Measurements from ENCODE around the gene C2CD2.

Gene C2CD2

GRCh38 chr21:41916888-41917433 is 36.9 kb downstream of the C2CD2 start:
- TF ChIP-seq CTCF (IDR thresholded peaks at IDR 0.05) = no peak
- no peak for DNase-seq
- Mint-ChIP-seq H3K9me3 (no peaks in the 10 kb centered on the region), H3K4me1 (peaks cover 9% of the 10 kb centered on the region), H3K4me3 (no peak overlapping the region), H3K27ac (no peak overlapping the region), H3K36me3 (ENCODE audit: low read depth) (peaks cover 39% of the 10 kb centered on the region), H3K27me3 (ENCODE audit: low read depth, poor library complexity) (peaks cover 12% of the 10 kb centered on the region)

- Mint-ChIP-seq H3K4me1 (no peaks in the 10 kb centered on the region), H3K27ac (no peak overlapping the region), H3K4me3 (no peak overlapping the region), H3K27me3 (ENCODE audit: low read depth, poor library complexity) (peaks cover 12% of the 10 kb centered on the region), H3K36me3 (ENCODE audit: low read depth) (peaks cover 57% of the 10 kb centered on the region), H3K9me3 (no peaks in the 10 kb centered on the region)
- no peak for DNase-seq
- TF ChIP-seq CTCF (IDR thresholded peaks at IDR 0.05) = no peak
Measured at GRCh38 chr21:41914965-41915364, 38.9 kb downstream of the C2CD2 start.

GRCh38 chr21:41914358-41914757 is 39.5 kb downstream of the C2CD2 start:
- Mint-ChIP-seq H3K27ac (no peak overlapping the region), H3K27me3 (ENCODE audit: low read depth, poor library complexity) (peaks cover 7% of the 10 kb centered on the region), H3K4me1 (peaks cover 3% of the 10 kb centered on the region), H3K4me3 (no peak overlapping the region), H3K36me3 (ENCODE audit: low read depth) (peaks cover 64% of the 10 kb centered on the region), H3K9me3 (no peaks in the 10 kb centered on the region)
- no peak for DNase-seq
- no peak for TF ChIP-seq CTCF (IDR thresholded peaks at IDR 0.05)

- TF ChIP-seq CTCF (IDR thresholded peaks at IDR 0.05) = no peak
- H3K27me3 Mint-ChIP-seq (ENCODE audit: low read depth, poor library complexity) = peaks cover 6% of the 10 kb centered on the region
- H3K4me3 Mint-ChIP-seq = no peak overlapping the region
- DNase-seq = no peak
- H3K9me3 Mint-ChIP-seq = no peaks in the 10 kb centered on the region
- H3K4me1 Mint-ChIP-seq = peaks cover 15% of the 10 kb centered on the region
- H3K36me3 Mint-ChIP-seq (ENCODE audit: low read depth) = peaks cover 66% of the 10 kb centered on the region
- H3K27ac Mint-ChIP-seq = no peak overlapping the region
Measured at GRCh38 chr21:41913230-41913629, 40.6 kb downstream of the C2CD2 start.

- Mint-ChIP-seq H3K27ac (no peak overlapping the region), H3K4me1 (peaks cover 33% of the 10 kb centered on the region), H3K9me3 (no peaks in the 10 kb centered on the region), H3K4me3 (no peak overlapping the region), H3K36me3 (ENCODE audit: low read depth) (peaks cover 67% of the 10 kb centered on the region), H3K27me3 (ENCODE audit: low read depth, poor library complexity) (no peaks in the 10 kb centered on the region)
- DNase-seq = no peak
- no peak for TF ChIP-seq CTCF (IDR thresholded peaks at IDR 0.05)
Measured at GRCh38 chr21:41908829-41909228, 45.0 kb downstream of the C2CD2 start.

GRCh38 chr21:41907496-41908258 is 46.1 kb downstream of the C2CD2 start:
- peaks cover 33% of the 10 kb centered on the region for H3K4me1 Mint-ChIP-seq
- no peak for TF ChIP-seq CTCF (IDR thresholded peaks at IDR 0.05)
- DNase-seq = no peak
- no peaks in the 10 kb centered on the region for H3K27me3 Mint-ChIP-seq (ENCODE audit: low read depth, poor library complexity)
- no peaks in the 10 kb centered on the region for H3K9me3 Mint-ChIP-seq
- H3K36me3 Mint-ChIP-seq (ENCODE audit: low read depth) = peaks cover 72% of the 10 kb centered on the region
- no peak overlapping the region for H3K4me3 Mint-ChIP-seq
- H3K27ac Mint-ChIP-seq = peak overlapping the region; percentile 10
